Fibroblast of upper back skin (primary cell): ENCODE data around the gene RGS7.
"Not testable (repeated sequence)": the region's sequence is repeated elsewhere in the genome, so short reads cannot be mapped to it uniquely, and the experiment has no call there.

ENCODE experiments used
- DNase-seq: peaks from one replicate; pipeline ENCODE4 v3.0.0-alpha.2; 2013

The RGS7 gene

GRCh38 chr1:241202401-241202800 is 154.6 kb downstream of the RGS7 start:
- no peak for DNase-seq

- no peak for DNase-seq
Observed at GRCh38 chr1:241186716-241187115, 170.3 kb downstream of the RGS7 start.

- DNase-seq: no peak
Observed at GRCh38 chr1:241181971-241182370, 175.0 kb downstream of the RGS7 start.

GRCh38 chr1:241181471-241181870 is 175.5 kb downstream of the RGS7 start:
- DNase-seq: no peak

DNA sequence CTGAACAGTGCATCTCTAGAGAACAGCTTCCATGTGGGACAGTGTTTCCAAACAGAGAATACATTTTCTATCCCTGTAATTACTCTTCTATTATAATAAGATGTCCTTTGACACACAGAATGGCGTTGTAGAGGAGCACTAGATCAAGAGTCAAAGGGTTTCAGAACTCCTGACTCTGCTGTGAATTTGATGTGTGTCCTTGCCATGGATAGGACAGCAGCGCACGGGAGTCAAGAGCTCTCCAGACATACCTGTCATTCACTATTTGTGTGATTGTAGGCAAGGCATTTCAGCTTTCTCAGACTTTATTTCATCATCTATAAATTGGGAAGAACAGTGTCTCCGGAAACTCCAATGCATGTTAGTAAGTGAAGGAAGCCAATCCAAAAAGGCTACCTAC is 176.4 kb downstream of the RGS7 start:
- no peak for DNase-seq

DNA sequence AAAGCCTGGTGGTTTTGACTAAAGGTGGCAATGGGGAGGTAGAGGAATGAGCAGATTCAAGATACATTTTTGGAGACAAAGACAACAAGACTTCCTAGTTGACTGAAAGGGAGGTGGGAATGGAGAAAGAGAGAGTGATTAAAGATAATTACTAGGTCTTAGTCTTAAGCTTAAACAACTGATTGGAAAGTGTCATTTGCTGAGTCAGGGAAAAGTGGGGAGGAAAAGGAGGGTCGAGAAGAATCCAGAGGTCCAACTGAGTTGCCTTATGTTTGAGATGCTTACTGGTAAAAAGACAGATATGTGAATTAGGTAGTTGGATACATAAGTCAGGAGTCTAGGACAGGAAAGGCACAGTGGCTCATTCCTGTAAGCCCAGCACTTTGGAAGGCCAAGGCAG is 179.3 kb downstream of the RGS7 start:
- DNase-seq: no peak

DNA sequence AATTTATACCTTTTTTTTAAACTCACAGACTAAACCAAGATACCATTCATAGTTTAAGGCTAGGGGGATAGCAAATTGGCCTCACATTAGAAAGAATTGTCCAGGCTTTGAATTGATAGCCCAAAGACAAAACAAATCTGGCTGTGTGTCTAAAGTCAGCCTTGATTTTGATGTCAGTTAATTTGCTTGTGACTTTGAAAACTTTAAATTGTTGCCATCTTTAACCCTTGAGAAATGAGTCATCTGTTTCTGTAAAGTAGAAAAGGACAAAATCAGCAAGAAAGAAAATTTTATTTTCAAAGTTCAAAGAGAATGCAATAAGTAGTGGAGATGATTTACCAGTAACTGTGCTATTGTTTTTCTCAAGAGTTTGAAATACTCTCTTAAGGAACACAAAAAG is 184.5 kb downstream of the RGS7 start:
- no peak for DNase-seq

DNA sequence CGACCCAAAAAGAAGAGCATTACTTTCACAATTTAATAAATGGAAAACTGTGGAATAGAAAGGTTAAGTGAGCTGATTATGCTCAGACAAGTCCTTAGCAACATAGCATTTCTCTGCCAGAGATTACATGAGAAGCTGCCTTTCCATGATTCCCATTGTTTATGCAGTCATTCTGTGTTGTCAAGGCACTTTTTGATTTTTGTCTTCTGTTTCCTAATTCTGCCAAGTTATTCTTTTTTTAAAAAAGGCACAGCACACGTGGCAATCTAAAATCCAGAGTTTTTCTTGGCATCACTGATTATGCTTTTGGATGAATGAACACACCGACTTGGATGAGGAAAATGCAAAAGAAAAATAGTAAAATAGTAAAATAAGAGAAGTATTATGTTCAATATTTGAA is 185.0 kb downstream of the RGS7 start:
- no peak for DNase-seq

- no peak for DNase-seq
Observed at GRCh38 chr1:241167121-241167630, 189.8 kb downstream of the RGS7 start.

- DNase-seq: no peak
Observed at GRCh38 chr1:241166625-241167024, 190.4 kb downstream of the RGS7 start.

- not testable (repeated sequence) for DNase-seq
Observed at GRCh38 chr1:241165256-241165655, 191.7 kb downstream of the RGS7 start.

GRCh38 chr1:241163363-241163762 is 193.6 kb downstream of the RGS7 start:
- no peak for DNase-seq

- DNase-seq: no peak
Observed at GRCh38 chr1:241161188-241161689, 195.8 kb downstream of the RGS7 start.

DNA sequence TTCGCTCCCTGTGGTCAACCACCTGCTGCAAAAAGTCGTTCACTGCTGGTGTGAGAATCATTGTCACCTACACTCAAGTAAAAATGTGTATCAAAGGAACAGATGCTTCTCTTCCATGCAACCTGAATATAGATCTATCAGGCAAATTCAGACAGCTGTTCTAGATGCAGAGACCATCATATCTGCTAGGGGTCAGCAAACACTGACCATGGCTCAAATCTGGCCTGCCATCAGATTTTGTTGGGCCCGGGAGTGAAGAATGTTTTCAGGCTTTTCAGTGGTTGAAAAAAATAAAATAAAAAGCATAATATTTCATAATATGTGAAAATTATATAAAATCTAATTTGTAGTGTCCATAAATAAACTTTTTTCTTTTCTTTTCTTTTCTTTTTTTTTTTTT is 199.6 kb downstream of the RGS7 start:
- no peak for DNase-seq

DNA sequence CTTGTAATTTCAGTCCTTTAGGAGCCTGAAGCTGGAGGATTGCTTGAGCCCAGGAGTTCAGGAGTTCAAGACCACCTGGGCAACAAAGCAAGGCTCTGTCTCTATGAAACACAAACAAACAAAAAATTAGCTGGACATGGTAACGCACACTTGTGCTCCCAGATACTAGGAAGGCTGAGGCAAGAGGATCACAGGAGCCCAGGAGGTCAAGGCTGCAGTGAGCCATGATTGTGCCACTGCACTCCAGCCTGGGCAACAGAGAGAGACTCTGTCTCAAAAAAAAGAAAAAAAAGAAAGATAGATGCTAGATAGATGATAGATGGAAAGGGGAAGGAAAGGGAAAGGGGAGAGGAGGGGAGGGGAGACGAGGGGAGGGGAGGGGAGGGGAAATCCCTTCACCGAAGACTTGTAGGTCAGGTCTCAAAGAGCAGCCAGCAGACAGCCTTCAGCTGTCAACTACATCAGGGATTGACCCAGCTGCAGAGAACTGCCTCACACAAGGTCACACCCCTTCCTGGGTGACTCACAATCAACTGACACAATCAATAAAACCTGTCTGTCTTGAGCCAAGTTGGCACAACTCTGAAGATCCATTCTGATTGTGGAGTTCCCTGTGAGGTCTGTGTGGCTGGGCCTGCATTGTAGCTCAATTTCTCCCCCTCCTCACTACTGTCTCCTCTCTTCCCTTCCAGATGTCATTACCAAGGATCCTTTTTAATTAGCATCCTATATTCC is 200.6 kb downstream of the RGS7 start:
- DNase-seq: peak; percentile 11

DNA sequence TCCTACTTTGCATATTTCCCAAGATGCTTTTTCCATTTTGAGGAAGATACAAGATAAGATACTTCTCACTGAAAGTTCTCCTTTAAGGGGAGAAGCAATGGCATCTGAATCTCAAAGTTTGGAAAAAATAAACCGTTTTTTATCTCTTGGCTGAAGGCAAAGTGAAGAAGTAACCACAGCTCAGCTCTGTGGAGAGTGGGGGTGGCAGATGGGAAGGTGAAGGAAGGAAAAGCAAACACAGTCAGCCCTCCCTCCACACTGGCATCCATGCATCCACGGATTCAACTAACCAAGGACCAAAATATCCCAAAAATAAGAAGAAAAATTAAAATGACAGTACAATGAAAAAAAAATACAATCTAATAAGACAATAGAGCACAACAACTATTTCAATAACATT is 211.1 kb downstream of the RGS7 start:
- DNase-seq: no peak

GRCh38 chr1:241143765-241144442 is 213.1 kb downstream of the RGS7 start:
- no peak for DNase-seq

GRCh38 chr1:241142493-241142892 is 214.5 kb downstream of the RGS7 start:
- no peak for DNase-seq

GRCh38 chr1:241141646-241142045 is 215.4 kb downstream of the RGS7 start:
- not testable (repeated sequence) for DNase-seq

- no peak for DNase-seq
Observed at GRCh38 chr1:241140670-241141069, 216.3 kb downstream of the RGS7 start.

DNA sequence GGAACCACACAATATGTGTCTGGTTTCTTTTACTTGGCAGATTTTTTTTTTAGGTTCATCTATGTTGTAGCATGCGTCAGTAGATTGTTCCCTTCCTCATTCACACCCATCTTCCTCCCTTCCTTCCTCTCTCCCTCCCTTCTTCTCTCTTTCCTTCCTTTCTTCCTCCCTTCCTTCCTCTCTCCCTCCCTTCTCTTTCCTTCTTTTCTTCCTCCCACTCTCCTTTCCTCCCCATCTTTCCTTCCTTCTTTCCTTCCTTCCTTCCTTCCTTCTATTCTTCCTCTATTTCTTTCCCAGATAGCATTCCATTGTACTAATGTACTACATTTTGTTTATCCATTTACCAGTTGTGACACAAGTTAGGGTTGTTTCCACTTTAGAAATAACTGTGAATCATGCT is 218.0 kb downstream of the RGS7 start:
- DNase-seq: no peak

- DNase-seq: no peak
Observed at GRCh38 chr1:241138248-241138647, 218.8 kb downstream of the RGS7 start.

- DNase-seq: no peak
Observed at GRCh38 chr1:241136389-241136788, 220.6 kb downstream of the RGS7 start.

DNA sequence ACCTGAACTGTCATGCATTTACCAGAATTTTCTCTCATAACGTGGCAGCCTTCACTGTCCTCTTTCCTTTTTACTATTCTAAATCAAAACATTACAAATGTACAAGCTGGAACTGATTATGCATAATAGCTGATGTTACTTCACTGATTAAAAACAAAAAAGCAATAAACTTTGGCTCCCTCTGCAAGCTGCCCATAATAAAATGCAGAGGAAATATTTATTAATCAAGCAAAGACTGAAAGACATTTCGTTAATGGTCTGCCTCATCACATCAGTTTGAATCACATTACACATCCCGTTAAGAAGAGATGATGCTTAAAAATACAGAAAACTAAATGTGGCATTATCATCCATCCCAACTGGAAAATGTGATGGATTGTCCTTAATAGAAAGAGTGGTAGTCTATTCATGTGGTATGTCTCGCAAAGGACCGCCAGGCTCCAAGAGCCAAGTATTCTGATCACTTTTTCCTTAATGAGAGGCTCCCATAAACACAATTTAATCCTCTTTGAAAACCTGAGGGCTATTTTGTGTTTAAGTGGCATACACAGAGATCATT is 225.3 kb downstream of the RGS7 start:
- no peak for DNase-seq
